ENCODE measurements around the gene TRHDE.
A peak's percentile ranks its signal among the peaks of the same experiment; 100 is the strongest.

TRHDE gene

GRCh38 chr12:72272091-72272661 is at the start of gene TRHDE:
TRHDE (plus strand) TSS chr12:72272370; CDS start chr12:72272644, 274 bp downstream.
- DNase-seq = peak; percentile 25 to 93 (median 46)
- intact Hi-C loops (cut with DNase I) = no loop called here

GRCh38 chr12:72226510-72226909 is 45.7 kb upstream of the TRHDE start:
- no peak for DNase-seq
- intact Hi-C loops (cut with DNase I) = no loop called here

- DNase-seq = no peak
- intact Hi-C loops (cut with DNase I) = no loop called here
These were observed 43.7 kb upstream of the TRHDE start for GRCh38 chr12:72228424-72228823.

GRCh38 chr12:72230589-72230988 is 41.6 kb upstream of the TRHDE start:
- intact Hi-C loops (cut with DNase I) = no loop called here
- DNase-seq = no peak

GRCh38 chr12:72234886-72235285 is 37.3 kb upstream of the TRHDE start:
- DNase-seq = no peak
- intact Hi-C loops (cut with DNase I) = no loop called here

- DNase-seq = no peak
- intact Hi-C loops (cut with DNase I) = no loop called here
These were observed 36.0 kb upstream of the TRHDE start for GRCh38 chr12:72236071-72236705.

GRCh38 chr12:72241552-72241951 is 30.6 kb upstream of the TRHDE start:
- no peak for DNase-seq

GRCh38 chr12:72242946-72243345 is 29.2 kb upstream of the TRHDE start:
- DNase-seq = no peak
- intact Hi-C loops (cut with DNase I) = no loop called here

More at GRCh38 chr12:72241552-72241951, 30.6 kb upstream of the TRHDE start:
- intact Hi-C loops (cut with DNase I) = no loop called here

GRCh38 chr12:72246370-72246769 is 25.8 kb upstream of the TRHDE start:
- no peak for DNase-seq
- intact Hi-C loops (cut with DNase I) = no loop called here

GRCh38 chr12:72250346-72250745 is 21.8 kb upstream of the TRHDE start:
- intact Hi-C loops (cut with DNase I) = no loop called here

GRCh38 chr12:72256725-72257124 is 15.4 kb upstream of the TRHDE start:
- no peak for DNase-seq
- intact Hi-C loops (cut with DNase I) = no loop called here

More at GRCh38 chr12:72250346-72250745, 21.8 kb upstream of the TRHDE start:
- no peak for DNase-seq

- no peak for DNase-seq
- intact Hi-C loops (cut with DNase I) = loop anchor here (5.0 kb wide), 1 partner anchor 245 kb away; no protein-coding TSS in a partner anchor
These were observed 10.3 kb upstream of the TRHDE start for GRCh38 chr12:72261885-72262284.

GRCh38 chr12:72264548-72265175 is 7.5 kb upstream of the TRHDE start:
- no peak for DNase-seq
- intact Hi-C loops (cut with DNase I) = loop anchor here (5.0 kb wide), 1 partner anchor 247 kb away; no protein-coding TSS in a partner anchor

GRCh38 chr12:72267974-72268373 is 4.2 kb upstream of the TRHDE start:
- no peak for DNase-seq
- intact Hi-C loops (cut with DNase I) = no loop called here

GRCh38 chr12:72268386-72268785 is 3.8 kb upstream of the TRHDE start:
- DNase-seq = no peak
- intact Hi-C loops (cut with DNase I) = no loop called here

GRCh38 chr12:72269491-72269890 is 2.7 kb upstream of the TRHDE start:
- no peak for DNase-seq
- intact Hi-C loops (cut with DNase I) = no loop called here

GRCh38 chr12:72270246-72270645 is 1.9 kb upstream of the TRHDE start:
- DNase-seq = no peak
- intact Hi-C loops (cut with DNase I) = no loop called here

GRCh38 chr12:72270961-72271360 is 1.2 kb upstream of the TRHDE start:
- DNase-seq = no peak

GRCh38 chr12:72271451-72272090 is 599 bp upstream of the TRHDE start:
- DNase-seq = peak; percentile 25 to 93 (median 61)
- intact Hi-C loops (cut with DNase I) = no loop called here

More at GRCh38 chr12:72270961-72271360, 1.2 kb upstream of the TRHDE start:
- intact Hi-C loops (cut with DNase I) = no loop called here

GRCh38 chr12:72272731-72273498 is 745 bp downstream of the TRHDE start:
- DNase-seq = peak; percentile 10 to 87 (median 22)

GRCh38 chr12:72273499-72273837 is 1.3 kb downstream of the TRHDE start:
- intact Hi-C loops (cut with DNase I) = no loop called here
- DNase-seq = peak in 1 of 10 donors; percentile 70

More at GRCh38 chr12:72272731-72273498, 745 bp downstream of the TRHDE start:
- intact Hi-C loops (cut with DNase I) = no loop called here

All from posterior cingulate gyrus (tissue), 11 donors.